ENCODE data around the gene GALK2.

The GALK2 gene

DNA sequence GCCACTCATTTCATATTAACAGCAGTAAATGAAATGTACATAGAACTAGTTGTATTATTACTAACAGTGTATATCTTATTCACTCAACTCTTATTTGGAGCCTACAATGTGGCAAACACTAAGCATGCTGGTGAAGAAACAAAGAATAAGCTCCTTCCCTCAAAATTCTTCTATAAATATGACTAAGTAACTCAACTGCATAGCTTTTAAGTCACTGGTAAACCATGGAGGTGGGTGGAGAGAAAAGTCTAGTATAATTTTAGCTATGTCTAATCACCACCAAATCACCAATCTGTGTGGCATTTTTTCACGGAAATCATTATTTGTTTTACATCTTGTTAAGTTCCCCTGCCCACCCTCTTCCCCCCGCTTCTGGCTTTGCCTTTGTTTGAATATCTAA lies 32.2 kb upstream of the GALK2 start:
- Histone ChIP-seq H3K9me3 (ENCODE audit: low read length) (no peaks in the 10 kb centered on the region), H3K4me3 (ENCODE audit: low read depth, low read length, poor library complexity, severe bottlenecking) (no peak overlapping the region), H3K9me2 (ENCODE audit: low read depth, low read length) (no peaks in the 10 kb centered on the region), H2AFZ (ENCODE audit: low read length) (no peak overlapping the region), H3F3A (ENCODE audit: insufficient read depth, low read length) (no peaks in the 10 kb centered on the region), H3K4me1 (ENCODE audit: insufficient read depth, low read length, severe bottlenecking) (no peaks in the 10 kb centered on the region), H3K36me3 (ENCODE audit: insufficient read depth, low read length) (peaks cover 96% of the 10 kb centered on the region), H3K4me2 (ENCODE audit: low read length) (no peak overlapping the region), H3K79me2 (ENCODE audit: insufficient read depth, low read length) (no peaks in the 10 kb centered on the region), H3K27ac (ENCODE audit: low read depth, low read length, poor library complexity, severe bottlenecking) (no peak overlapping the region), H3K9ac (ENCODE audit: low read length) (no peak overlapping the region), H3K27me3 (ENCODE audit: insufficient read depth, low read length) (no peaks in the 10 kb centered on the region), H4K20me1 (ENCODE audit: insufficient read depth, low read length) (no peaks in the 10 kb centered on the region)
- TF ChIP-seq, protein P1, sequence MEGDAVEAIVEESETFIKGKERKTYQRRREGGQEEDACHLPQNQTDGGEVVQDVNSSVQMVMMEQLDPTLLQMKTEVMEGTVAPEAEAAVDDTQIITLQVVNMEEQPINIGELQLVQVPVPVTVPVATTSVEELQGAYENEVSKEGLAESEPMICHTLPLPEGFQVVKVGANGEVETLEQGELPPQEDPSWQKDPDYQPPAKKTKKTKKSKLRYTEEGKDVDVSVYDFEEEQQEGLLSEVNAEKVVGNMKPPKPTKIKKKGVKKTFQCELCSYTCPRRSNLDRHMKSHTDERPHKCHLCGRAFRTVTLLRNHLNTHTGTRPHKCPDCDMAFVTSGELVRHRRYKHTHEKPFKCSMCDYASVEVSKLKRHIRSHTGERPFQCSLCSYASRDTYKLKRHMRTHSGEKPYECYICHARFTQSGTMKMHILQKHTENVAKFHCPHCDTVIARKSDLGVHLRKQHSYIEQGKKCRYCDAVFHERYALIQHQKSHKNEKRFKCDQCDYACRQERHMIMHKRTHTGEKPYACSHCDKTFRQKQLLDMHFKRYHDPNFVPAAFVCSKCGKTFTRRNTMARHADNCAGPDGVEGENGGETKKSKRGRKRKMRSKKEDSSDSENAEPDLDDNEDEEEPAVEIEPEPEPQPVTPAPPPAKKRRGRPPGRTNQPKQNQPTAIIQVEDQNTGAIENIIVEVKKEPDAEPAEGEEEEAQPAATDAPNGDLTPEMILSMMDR (IDR thresholded peaks at IDR 0.05; ENCODE audit: low read length), result no peak
- no peak for TF ChIP-seq EZH2 (IDR thresholded peaks at IDR 0.05; ENCODE audit: borderline replicate concordance, low read length)

DNA sequence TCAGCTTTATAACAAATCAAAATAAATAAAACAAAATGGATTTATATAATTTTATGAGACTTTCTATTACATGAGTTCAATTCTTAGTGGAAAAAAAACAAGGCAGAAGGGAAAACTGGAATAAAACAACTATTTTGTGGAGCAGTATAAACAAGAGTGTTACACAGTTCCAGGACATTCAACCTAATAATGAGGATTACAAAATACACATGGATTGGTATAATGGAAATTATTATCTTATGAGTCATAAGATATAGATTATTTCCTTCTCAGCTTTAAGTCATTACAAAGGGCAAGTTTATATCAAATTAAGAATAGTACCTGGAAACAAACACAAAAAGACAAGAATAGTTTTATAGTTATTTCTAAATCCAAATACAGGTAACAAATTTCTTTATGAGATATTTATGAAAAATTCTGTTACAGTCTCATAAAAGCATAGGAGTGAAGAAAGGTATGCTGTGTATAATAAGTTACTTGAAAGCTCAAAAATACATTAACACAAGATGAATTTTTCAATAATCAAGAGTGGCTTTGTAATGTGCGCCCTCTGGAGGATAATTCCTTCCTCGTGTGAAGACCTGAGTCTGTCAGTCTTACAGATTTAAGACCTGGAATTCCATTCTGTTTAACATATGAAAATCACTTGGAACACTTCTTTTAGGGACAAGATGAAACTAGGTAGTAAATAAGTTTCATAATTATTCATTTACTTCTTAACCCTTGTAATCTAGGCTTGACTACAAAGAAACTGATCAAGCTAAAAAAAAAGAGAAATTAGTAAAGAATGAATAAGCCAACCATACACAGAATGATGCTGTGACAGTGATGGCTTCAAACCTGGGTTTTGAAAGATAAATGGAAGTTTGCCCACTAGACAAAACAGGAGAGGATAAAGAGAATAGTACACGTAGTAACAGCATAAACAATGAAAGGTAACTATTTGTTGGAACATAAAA lies 24.1 kb upstream of the GALK2 start:
- Histone ChIP-seq H4K20me1 (ENCODE audit: insufficient read depth, low read length) (peaks cover 10% of the 10 kb centered on the region; the same call in 1 of the 2 replicates), H3K4me3 (ENCODE audit: low read depth, low read length, poor library complexity, severe bottlenecking) (no peak overlapping the region), H3K79me2 (ENCODE audit: insufficient read depth, low read length) (peaks cover 69% of the 10 kb centered on the region), H3K4me2 (ENCODE audit: low read length) (no peak overlapping the region), H3K4me1 (ENCODE audit: insufficient read depth, low read length, severe bottlenecking) (peaks cover 21% of the 10 kb centered on the region), H3K9ac (ENCODE audit: low read length) (no peak overlapping the region), H3K9me2 (ENCODE audit: low read depth, low read length) (no peaks in the 10 kb centered on the region), H3K27me3 (ENCODE audit: insufficient read depth, low read length) (no peaks in the 10 kb centered on the region), H3F3A (ENCODE audit: insufficient read depth, low read length) (no peaks in the 10 kb centered on the region), H3K36me3 (ENCODE audit: insufficient read depth, low read length) (peaks cover 57% of the 10 kb centered on the region), H3K9me3 (ENCODE audit: low read length) (no peaks in the 10 kb centered on the region), H2AFZ (ENCODE audit: low read length) (no peak overlapping the region), H3K27ac (ENCODE audit: low read depth, low read length, poor library complexity, severe bottlenecking) (no peak overlapping the region)
- TF ChIP-seq, protein P1 (IDR thresholded peaks at IDR 0.05; ENCODE audit: low read length), result peak; percentile 82
- TF ChIP-seq EZH2 (IDR thresholded peaks at IDR 0.05; ENCODE audit: borderline replicate concordance, low read length), result no peak

DNA sequence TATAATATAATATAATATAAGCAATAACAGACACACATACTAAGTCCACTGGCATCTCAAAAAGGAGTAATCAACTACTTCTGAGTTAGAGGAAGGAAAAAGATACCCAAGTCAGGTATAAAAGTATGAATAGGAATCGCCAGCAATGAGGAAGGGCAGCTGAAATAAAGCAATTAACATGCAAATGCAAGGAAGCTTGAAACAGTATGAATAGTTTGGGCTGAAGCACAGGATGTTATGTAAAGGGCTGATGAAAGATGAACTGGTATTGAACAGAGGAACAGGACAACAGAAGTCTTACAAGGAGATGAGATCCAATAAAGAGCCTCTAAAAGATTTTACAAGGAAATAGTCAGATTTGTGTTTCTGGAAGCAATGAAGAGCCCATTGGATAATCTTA lies 21.7 kb upstream of the GALK2 start:
- Histone ChIP-seq H3K4me2 (ENCODE audit: low read length) (no peak overlapping the region), H4K20me1 (ENCODE audit: insufficient read depth, low read length) (peaks cover 10% of the 10 kb centered on the region; the same call in 1 of the 2 replicates), H3K27ac (ENCODE audit: low read depth, low read length, poor library complexity, severe bottlenecking) (no peak overlapping the region), H3K36me3 (ENCODE audit: insufficient read depth, low read length) (peaks cover 39% of the 10 kb centered on the region), H3K9ac (ENCODE audit: low read length) (no peak overlapping the region), H3K9me3 (ENCODE audit: low read length) (no peaks in the 10 kb centered on the region), H3K4me3 (ENCODE audit: low read depth, low read length, poor library complexity, severe bottlenecking) (no peak overlapping the region), H3F3A (ENCODE audit: insufficient read depth, low read length) (no peaks in the 10 kb centered on the region), H3K27me3 (ENCODE audit: insufficient read depth, low read length) (no peaks in the 10 kb centered on the region), H3K79me2 (ENCODE audit: insufficient read depth, low read length) (peaks cover 93% of the 10 kb centered on the region), H2AFZ (ENCODE audit: low read length) (no peak overlapping the region), H3K4me1 (ENCODE audit: insufficient read depth, low read length, severe bottlenecking) (peaks cover 25% of the 10 kb centered on the region), H3K9me2 (ENCODE audit: low read depth, low read length) (no peaks in the 10 kb centered on the region)
- no peak for TF ChIP-seq EZH2 (IDR thresholded peaks at IDR 0.05; ENCODE audit: borderline replicate concordance, low read length)
- TF ChIP-seq, protein P1 (IDR thresholded peaks at IDR 0.05; ENCODE audit: low read length), result no peak

All from OCI-LY1 (cell line).